Gastrocnemius medialis (tissue), 4 donors: Measurements from ENCODE around the gene TEAD4. TPM values are rescaled to one million over a fixed set of nuclear protein-coding genes. Genes with fewer than 3 reads are reported as not detected.

Experiments
- ATAC-seq, 2 donors: fragments of 150-250 bp; one replicate each; pipeline ENCODE4 v1.9.1; 2016
- DNase-seq, 2 donors: peaks; one replicate each; pipeline ENCODE4 v3.0.0-alpha.2; 2019
- H3K27ac ChIP-seq, 4 donors: fragments of 200-600 bp; sonication (generic); 1 replicate in 1 of 4; 2 replicates in 3 of 4; pipeline ENCODE4 v1.5.1; 2016 to 2018; ENCODE audit warnings: mild to moderate bottlenecking in 2 of 4, moderate library complexity in 1 of 4
- H3K27me3 ChIP-seq, 3 donors: fragments of 200-600 bp; sonication (generic) in 2 of 3; 1 replicate in 1 of 3; 2 replicates in 2 of 3; pipeline versions ENCODE4 v1.5.1 to v1.6.0; 2016 to 2019; ENCODE audit warnings: mild to moderate bottlenecking in 1 of 3, moderate library complexity in 1 of 3
- H3K36me3 ChIP-seq, 2 donors: fragments of 200-600 bp; sonication (generic) in 1 of 2; one replicate each; pipeline ENCODE4 v1.5.1; 2017 to 2018
- H3K4me1 ChIP-seq, 2 donors: fragments of 200-600 bp; sonication (generic) in 1 of 2; one replicate each; pipeline ENCODE4 v1.5.1; 2016 to 2017; ENCODE audit warnings: mild to moderate bottlenecking in 2 of 2
- H3K4me3 ChIP-seq, 4 donors: fragments of 200-600 bp; sonication (generic) in 3 of 4; 1 replicate in 1 of 4; 2 replicates in 3 of 4; pipeline ENCODE4 v1.5.1; 2016 to 2019; ENCODE audit warnings: mild to moderate bottlenecking in 2 of 4
- H3K9me3 ChIP-seq, 3 donors: fragments of 200-600 bp; sonication (generic) in 2 of 3; 1 replicate in 1 of 3; 2 replicates in 2 of 3; pipeline ENCODE4 v1.5.1; 2016 to 2019
- CTCF ChIP-seq, 5 experiments: fragments of 450-650 bp in 3 of 5; fragments of 200-600 bp in 2 of 5; sonication (generic) in 2 of 5; IDR thresholded peaks in 4 of 5; conservative IDR thresholded peaks in 1 of 5; 1 replicate in 4 of 5; 2 replicates in 1 of 5; pipeline ENCODE4 v1.5.1; 2016 to 2019; ENCODE audit warnings: antibody characterized with exemption in 5 of 5, mild to moderate bottlenecking in 3 of 5, moderate library complexity in 3 of 5
- POLR2A ChIP-seq, 2 donors: fragments of 450-650 bp; IDR thresholded peaks; one replicate each; pipeline ENCODE4 v1.6.1; 2017; ENCODE audit warnings: antibody characterized with exemption in 2 of 2, mild to moderate bottlenecking in 2 of 2, moderate library complexity in 2 of 2
- in situ Hi-C, 4 donors: fragments of 200-750 bp; cut with MboI; loops; one replicate each; pipeline versions ENCODE4 v1.15.0 to v1.8.0; 2017; ENCODE audit warnings: low sequenced_read_pairs in 4 of 4
- intact Hi-C: fragments of 100-400 bp; cut with DNase I; formaldehyde crosslinking; loops from one replicate; pipeline ENCODE4 v1.15.1; 2023; ENCODE audit warnings: low total_unique reads
- total RNA-seq, 4 donors: library from RNA; depleted of rRNA; stranded (reverse); fragments of >200 nt; gene quantifications; one replicate each; pipeline versions ENCODE4 v1.1.0 to v1.2.3, GENCODE V29; 2016

TEAD4 gene
- total RNA-seq, 4 donors from 2014 or later = 91.1 to 201 (median 122) TPM

- H3K27ac ChIP-seq = peak overlapping the region in 2 of 4 donors; percentile 6 to 50
- intact Hi-C loops (loop anchor here (10.0 kb wide), 1 partner anchor 194 kb away; the partner anchor contains the start of gene TEX52), in situ Hi-C loops (loop anchor here in 1 of 4 donors (25.0 kb wide), 1 partner anchor 162 kb away; the partner anchor contains the start of genes FOXM1, RHNO1 and TULP3)
- no peaks in the 10 kb centered on the region for H3K27me3 ChIP-seq
- H3K4me3 ChIP-seq = no peak overlapping the region
- ATAC-seq (no peak), DNase-seq (no peak)
- no peaks in the 10 kb centered on the region for H3K9me3 ChIP-seq
- H3K36me3 ChIP-seq = no peaks in the 10 kb centered on the region
- TF ChIP-seq POLR2A (IDR thresholded peaks at IDR 0.05) (no peak), CTCF (IDR thresholded peaks at IDR 0.05 in 4 of 5, conservative IDR thresholded peaks at IDR 0.05 in 1 of 5) (no peak)
- H3K4me1 ChIP-seq = peaks cover 18 to 27% of the 10 kb centered on the region in 2 donors
Observed at GRCh38 chr12:3049176-3049575, 90.0 kb downstream of the TEAD4 start.

GRCh38 chr12:3049611-3050249 lies 90.5 kb downstream of the TEAD4 start:
- H3K27me3 ChIP-seq = no peaks in the 10 kb centered on the region
- no peaks in the 10 kb centered on the region for H3K9me3 ChIP-seq
- no peaks in the 10 kb centered on the region for H3K36me3 ChIP-seq
- ATAC-seq = no peak
- no peak overlapping the region for H3K4me3 ChIP-seq
- TF ChIP-seq POLR2A (IDR thresholded peaks at IDR 0.05) (no peak), CTCF (IDR thresholded peaks at IDR 0.05 in 4 of 5, conservative IDR thresholded peaks at IDR 0.05 in 1 of 5) (no peak)
- in situ Hi-C loops = loop anchor here in 1 of 4 donors (25.0 kb wide), 1 partner anchor 162 kb away; the partner anchor contains the start of genes FOXM1, RHNO1 and TULP3
- H3K4me1 ChIP-seq = peaks cover 18 to 27% of the 10 kb centered on the region in 2 donors
- no peak for DNase-seq
- intact Hi-C loops = loop anchor here (10.0 kb wide), 1 partner anchor 195 kb away; the partner anchor contains the start of gene TEX52
- peak overlapping the region in 2 of 4 donors; percentile 6 to 50 for H3K27ac ChIP-seq

GRCh38 chr12:3054374-3054773 lies 95.2 kb downstream of the TEAD4 start:
- no peak for DNase-seq

GRCh38 chr12:3055026-3055703 lies 96.0 kb downstream of the TEAD4 start:
- H3K27ac ChIP-seq = no peak overlapping the region
- TF ChIP-seq CTCF (IDR thresholded peaks at IDR 0.05 in 4 of 5, conservative IDR thresholded peaks at IDR 0.05 in 1 of 5) = no peak
- no peaks in the 10 kb centered on the region for H3K4me1 ChIP-seq
- H3K36me3 ChIP-seq = no peaks in the 10 kb centered on the region
- peak in 1 of 2 donors; percentile 53 for ATAC-seq
- no peaks in the 10 kb centered on the region for H3K27me3 ChIP-seq
- H3K9me3 ChIP-seq = no peaks in the 10 kb centered on the region
- in situ Hi-C loops (no loop called here), intact Hi-C loops (no loop called here)
- no peak for DNase-seq
- H3K4me3 ChIP-seq = no peak overlapping the region

More at GRCh38 chr12:3054374-3054773, 95.2 kb downstream of the TEAD4 start:
- Histone ChIP-seq H3K36me3 (no peaks in the 10 kb centered on the region), H3K4me1 (peaks cover 3 to 4% of the 10 kb centered on the region in 2 donors), H3K4me3 (no peak overlapping the region), H3K9me3 (no peaks in the 10 kb centered on the region), H3K27me3 (no peaks in the 10 kb centered on the region), H3K27ac (no peak overlapping the region)
- in situ Hi-C loops = no loop called here
- TF ChIP-seq CTCF (IDR thresholded peaks at IDR 0.05 in 4 of 5, conservative IDR thresholded peaks at IDR 0.05 in 1 of 5) = no peak
- no peak for TF ChIP-seq POLR2A (IDR thresholded peaks at IDR 0.05)
- ATAC-seq = no peak
- intact Hi-C loops = no loop called here
